Hematopoietic multipotent progenitor cell (in vitro differentiated cells): ENCODE measurements around the gene SOD3. TPM values are rescaled to one million over a fixed set of nuclear protein-coding genes. Genes with fewer than 3 reads are reported as not detected.

Experiments used
- DNase-seq, 3 donors: peaks; one replicate each; pipeline ENCODE4 v3.0.0-alpha.2; 2011 to 2015; ENCODE audit warnings: low read depth in 2 of 3, low spot score in 2 of 3
- total RNA-seq: library from RNA; depleted of rRNA; stranded (reverse); fragments of >200 nt; gene quantifications from one replicate; pipeline ENCODE4 v1.2.3, GENCODE V29; 2012

Gene SOD3
- total RNA-seq, 1 donor: not detected

- DNase-seq: no peak
Measured at GRCh38 chr4:24801136-24801855, 5.9 kb downstream of the SOD3 start.

GRCh38 chr4:24802648-24803047 lies 7.3 kb downstream of the SOD3 start:
- no peak for DNase-seq

- DNase-seq: no peak
Measured at GRCh38 chr4:24805067-24805466, 9.7 kb downstream of the SOD3 start.

- DNase-seq: peak in 2 of 3 donors; percentile 18 to 62
Measured at GRCh38 chr4:24805566-24805965, 10.2 kb downstream of the SOD3 start.

- no peak for DNase-seq
Measured at GRCh38 chr4:24806206-24806990, 11.0 kb downstream of the SOD3 start.

GRCh38 chr4:24807611-24808010 lies 12.2 kb downstream of the SOD3 start:
- no peak for DNase-seq

- DNase-seq: no peak
Measured at GRCh38 chr4:24808261-24808660, 12.9 kb downstream of the SOD3 start.

GRCh38 chr4:24808955-24809354 lies 13.6 kb downstream of the SOD3 start:
- DNase-seq: no peak

- DNase-seq: no peak
Measured at GRCh38 chr4:24809376-24809775, 14.0 kb downstream of the SOD3 start.

- DNase-seq: no peak
Measured at GRCh38 chr4:24809815-24810405, 14.5 kb downstream of the SOD3 start.

GRCh38 chr4:24810871-24811631 lies 15.7 kb downstream of the SOD3 start:
- DNase-seq: no peak

GRCh38 chr4:24813732-24814131 lies 18.4 kb downstream of the SOD3 start:
- no peak for DNase-seq

GRCh38 chr4:24816797-24817196 lies 21.4 kb downstream of the SOD3 start:
- DNase-seq: no peak

- no peak for DNase-seq
Measured at GRCh38 chr4:24820541-24820940, 25.2 kb downstream of the SOD3 start.

- no peak for DNase-seq
Measured at GRCh38 chr4:24824720-24825119, 29.3 kb downstream of the SOD3 start.

- DNase-seq: no peak
Measured at GRCh38 chr4:24831637-24832036, 36.3 kb downstream of the SOD3 start.

GRCh38 chr4:24835696-24836095 lies 40.3 kb downstream of the SOD3 start:
- no peak for DNase-seq

GRCh38 chr4:24836661-24837242 lies 41.4 kb downstream of the SOD3 start:
- DNase-seq: no peak

GRCh38 chr4:24837336-24837735 lies 42.0 kb downstream of the SOD3 start:
- DNase-seq: no peak

GRCh38 chr4:24837781-24838180 lies 42.4 kb downstream of the SOD3 start:
- no peak for DNase-seq

- DNase-seq: no peak
Measured at GRCh38 chr4:24840362-24840761, 45.0 kb downstream of the SOD3 start.
